ENCODE data around the gene MED13L.
"Not testable (repeated sequence)": the region's sequence is repeated elsewhere in the genome, so short reads cannot be mapped to it uniquely, and the experiment has no call there.

The MED13L gene

DNA sequence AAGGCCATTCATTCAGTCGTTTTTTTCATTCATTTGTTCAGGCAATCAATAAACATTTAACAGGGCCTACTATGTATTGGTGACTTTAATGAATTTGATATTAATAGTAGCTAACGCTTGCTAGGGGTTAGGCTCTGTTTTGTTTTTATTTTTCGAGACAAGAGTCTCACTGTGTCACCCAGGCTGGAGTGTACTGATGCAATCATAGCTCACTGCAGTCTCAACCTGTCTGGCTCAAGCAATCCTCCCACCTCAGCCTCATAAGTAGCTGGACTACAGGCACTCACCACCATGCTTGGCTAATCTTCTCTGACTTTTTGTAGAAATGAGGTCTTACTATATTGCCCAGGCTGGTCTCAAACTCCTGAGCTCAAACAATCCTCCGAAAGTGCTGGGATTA, 25.6 kb upstream of the MED13L start:
- DNase-seq: no peak

DNA sequence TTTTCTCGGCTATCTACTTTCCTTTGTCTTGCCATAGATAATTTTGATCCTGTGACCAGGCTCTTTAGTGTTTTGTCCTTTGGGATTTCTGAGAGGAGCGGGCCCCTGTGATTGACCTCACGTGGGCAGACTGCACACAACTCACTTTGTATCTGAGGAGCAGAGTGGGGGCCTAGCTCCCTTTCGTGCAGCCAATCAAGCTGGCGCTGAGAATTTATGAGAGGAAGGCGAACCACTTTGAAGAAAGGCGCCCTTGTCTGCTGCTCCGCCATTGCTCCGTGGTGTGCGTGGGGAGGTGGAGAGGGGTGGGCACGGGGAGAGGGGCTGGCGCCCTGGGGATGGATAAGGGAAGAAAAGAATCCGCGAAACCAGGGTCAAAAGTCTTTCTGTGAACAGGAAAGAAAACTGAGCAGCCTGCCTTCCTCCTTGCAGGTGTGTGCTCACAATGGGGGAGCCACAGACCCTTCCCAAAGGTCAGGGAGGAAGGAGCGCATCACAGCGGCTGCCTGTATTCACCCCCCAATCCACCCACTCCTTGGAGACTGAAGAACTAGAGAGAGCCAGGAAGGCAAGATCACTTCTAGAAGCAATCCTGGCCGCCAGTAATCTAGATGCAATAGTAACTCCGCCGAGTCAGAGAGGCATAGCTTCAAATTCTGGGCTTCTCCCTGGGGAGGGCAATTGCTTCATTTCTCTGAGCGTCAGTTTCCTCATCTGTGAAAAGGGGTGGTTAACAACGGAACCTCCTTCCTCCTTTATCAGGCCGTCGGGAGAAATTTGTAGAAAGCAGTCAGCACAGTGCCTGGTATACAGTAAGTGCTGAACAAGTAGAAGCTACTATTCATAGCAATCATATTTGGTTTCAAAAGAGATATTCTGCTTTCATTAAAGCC, 24.9 kb upstream of the MED13L start:
- DNase-seq: peak; percentile 55

DNA sequence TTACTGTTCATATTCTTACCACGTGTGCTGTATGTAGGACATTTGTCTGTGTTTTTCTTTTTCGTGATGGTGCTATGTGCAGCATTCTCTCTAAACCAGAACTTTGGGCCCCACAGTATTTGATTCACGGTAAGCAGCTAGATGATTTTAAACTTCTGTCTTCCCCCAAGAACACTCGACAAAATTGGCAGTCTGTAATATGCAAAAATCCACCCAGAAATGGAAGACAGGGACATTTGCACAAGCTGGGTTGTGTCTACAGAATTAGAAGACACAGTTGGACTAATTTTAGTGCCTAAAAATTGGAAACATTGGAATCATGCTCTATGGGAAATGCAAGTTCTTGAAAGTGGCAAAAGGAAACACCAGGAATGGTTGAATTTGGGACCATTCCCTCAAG, 24.1 kb upstream of the MED13L start:
- DNase-seq: no peak

DNA sequence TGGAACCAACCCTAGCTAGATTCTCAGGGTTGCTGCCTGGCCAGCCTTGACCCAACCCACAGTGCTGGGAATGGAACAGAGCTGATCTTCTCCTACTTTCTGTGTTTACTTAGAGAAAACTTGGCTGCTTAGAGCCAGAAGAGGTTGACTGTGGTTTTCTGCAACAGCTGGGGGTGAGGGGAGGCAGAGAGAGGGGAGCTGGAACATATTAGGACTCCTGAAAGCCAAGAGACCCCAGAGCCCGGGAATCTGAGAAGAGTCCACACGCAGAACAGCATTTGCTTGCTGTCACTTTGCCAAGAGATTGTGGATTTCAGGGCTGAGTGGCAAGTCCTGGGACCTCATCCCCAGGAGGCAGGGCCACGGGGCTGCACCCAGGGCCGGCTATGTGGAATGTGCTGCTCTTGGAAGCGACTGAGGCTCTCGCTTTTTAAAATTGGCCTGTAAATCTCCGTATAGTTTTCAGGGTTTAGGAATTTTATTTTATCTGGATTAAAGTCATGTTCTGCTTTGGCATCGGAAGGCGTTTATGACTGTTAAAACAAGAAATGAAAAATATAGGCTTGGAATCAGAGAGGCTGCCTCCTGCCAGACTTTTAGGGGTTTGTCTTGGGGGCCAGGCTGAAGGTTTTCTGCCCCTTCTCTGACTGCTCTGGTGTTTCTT, 22.3 kb upstream of the MED13L start:
- DNase-seq: no peak

DNA sequence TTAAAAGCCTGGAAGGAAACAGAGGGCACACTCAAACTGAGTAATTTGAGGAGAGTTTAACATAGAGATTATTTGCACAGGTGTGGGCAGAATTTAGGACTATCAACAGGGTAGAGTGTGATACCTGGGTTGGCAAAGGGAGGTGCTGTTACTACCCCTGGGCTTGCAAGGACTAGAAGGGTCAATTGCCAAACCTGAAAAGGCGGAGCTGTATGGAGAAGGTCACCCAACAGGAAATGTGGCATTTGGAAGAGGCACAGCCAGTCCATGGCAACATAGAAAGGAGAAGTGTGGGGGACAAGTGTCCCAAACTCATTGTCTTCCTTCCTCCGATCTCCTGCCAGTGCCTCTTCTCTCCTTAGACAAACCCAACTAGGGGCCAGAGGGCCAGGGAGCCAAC, 21.6 kb upstream of the MED13L start:
- no peak for DNase-seq

DNA sequence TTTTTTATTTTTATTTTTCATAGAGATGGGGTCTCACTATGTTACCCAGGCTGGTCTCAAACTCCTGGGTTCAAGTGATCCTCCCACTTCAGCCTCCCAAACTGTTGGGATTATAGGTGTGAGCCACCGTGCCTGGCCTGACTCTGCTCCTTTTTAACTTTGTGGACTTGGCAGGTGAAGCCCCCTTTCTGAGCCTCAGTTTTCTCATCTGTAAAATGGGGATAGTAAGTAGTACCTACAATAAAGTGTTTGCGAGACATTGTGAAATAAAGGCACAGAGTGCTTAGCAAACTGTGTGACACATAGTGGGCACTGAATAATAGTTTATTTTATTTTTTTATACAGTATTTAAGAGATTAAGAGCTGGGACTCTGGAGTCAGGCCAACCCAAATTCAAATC, 21.1 kb upstream of the MED13L start:
- no peak for DNase-seq

DNA sequence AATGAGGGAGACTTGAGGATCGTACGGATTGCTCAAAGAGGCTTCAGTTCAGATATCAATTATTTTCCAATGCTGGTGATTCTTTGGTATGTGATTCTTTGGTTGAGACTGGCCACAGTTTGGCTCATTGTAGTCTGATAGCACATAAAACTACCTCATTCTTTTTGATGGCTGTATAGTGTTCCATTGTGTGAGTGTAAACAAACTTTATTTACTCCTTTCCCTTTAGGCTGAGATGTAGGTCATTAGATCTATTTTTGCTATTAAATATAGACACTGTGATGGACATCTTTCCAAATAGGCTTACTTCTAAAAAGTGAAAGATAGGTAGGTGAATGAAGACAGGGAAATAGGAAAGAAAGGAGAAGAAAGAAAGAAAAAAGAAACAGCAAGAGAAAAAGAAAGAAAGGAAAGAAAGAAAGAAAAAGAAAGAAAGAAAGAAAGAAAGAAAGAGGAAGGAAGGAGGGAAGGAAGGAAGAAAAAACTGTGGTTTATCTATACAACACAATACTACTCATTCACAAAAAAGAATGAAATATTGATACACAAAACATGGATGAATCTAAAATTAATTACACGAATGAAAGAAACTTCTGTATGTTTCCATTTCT, 19.8 kb upstream of the MED13L start:
- no peak for DNase-seq

DNA sequence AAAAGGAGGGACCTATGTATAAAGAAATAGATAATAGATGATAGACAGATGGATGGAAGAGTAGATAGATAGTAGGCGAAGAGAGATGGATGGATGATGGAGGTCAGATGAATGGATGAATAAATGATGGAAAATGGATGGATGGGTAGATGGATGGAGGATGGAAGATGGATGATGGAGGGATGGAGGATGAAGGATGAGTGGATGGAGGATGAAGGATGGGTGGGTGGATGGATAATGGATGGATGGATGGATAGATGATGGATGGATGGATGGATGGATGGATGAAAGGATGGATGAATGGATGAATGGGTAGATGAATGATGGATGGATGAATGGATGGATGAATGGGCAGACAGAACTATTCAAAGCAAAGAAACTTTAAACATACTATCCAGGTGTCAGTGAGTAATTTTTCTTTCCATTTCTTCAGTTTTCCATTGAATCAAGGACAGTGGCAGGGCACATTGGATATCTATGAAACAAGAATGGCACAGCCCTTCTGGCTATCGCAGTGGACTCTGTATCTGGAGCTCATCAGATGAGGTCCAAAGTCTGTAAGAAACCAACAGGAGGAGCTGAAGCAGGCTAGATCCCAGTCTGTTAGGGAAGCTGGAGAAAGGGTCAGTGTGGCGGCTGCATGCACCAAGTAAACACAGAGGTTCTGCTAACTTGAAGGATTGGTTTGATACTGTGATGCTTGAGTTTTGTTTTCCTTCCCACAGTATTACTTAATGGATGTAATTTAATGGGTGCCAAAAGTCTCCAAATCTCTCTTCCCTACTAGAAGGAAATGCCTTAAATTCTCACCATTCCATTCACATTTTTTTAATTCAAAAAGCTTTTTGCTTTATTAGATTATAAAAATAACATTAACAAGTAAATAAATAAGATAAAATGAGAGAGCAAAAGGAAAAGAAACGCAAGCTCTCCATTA, 18.1 kb upstream of the MED13L start:
- no peak for DNase-seq

DNA sequence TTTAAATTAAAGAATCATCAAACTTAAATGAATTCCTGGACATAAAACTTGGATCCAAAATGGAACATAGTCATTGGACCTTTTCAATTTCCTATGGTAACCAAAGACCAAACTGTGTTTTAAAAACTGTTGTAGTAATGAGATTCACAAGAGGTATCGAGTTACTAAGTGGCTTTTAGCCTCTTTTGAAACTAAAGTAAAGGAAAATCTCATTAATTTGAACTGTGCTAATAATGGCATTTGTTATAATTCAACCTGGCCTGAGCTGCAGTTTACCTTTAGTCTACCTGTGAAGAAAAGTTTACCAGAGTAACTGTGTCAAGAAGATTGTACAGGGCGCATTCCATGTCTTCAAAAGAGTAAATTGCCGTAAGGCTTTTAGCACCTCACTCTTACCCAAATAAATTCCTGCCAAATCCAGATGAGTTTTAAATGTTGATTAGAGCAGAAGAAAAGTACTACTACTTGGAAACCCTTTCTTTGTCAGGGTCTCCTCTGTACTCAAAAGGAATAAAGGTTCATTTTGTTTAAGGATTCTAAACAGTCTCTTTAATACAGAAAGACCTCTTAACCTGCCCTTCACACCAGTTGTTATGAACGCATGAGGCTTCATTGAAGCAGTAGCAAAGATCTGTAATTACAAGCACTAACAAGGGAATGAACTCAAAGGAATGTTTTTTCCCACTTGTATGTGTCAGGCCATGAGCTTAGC, 17.1 kb upstream of the MED13L start:
- DNase-seq: no peak

DNA sequence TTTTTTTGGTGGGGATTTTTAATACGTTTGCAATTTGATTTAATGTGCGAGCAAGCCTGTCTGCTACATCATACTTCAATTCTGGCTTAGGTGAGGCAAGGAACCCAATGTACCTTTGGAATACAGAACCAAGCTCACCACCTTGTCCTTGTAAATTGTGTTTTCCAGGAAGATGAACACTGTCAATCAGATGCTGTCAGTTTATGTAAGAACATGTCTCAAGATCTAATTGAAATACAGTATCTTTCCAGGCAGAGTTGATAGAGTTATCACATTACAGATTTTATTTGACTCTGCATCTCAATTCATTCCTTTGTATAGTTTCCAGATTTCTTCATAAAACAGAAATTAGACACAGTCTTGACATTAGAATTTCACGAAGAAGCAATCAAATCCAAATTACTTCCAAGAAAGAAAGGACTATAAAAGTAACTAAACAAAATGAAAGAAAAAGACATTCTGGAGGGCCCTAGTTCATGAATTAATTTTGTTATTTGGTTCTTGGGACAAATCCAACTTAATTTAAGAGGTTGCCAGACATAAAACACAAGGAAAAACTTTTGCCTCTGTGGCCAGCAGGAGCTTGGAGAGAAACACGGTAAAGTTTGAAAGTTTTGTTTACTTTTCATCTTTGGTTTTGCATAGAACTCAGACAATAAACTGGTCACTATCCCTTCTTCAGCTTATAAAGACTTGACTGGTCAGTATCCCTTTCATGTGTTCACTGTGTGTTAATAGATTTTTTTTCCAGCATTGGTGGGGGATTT, 16.4 kb upstream of the MED13L start:
- DNase-seq: no peak

DNA sequence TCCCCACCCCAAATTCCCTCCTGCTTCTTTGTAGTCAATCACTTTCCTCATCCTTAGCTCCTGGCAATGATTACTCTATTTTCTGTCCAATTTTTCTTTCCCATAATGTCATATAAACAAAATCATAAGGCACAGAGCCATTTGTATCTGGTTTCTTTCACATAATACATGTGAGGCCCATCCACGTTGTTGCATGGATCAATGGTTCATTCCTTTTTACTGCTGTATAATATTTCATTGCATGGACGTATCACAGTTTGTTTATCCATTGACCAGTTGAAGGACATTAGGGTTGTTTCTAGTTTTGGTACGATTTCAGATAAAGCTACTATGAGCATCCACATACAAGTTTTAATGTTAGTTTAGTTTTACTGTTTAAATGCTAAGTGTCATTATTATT, 13.7 kb upstream of the MED13L start:
- DNase-seq: no peak

DNA sequence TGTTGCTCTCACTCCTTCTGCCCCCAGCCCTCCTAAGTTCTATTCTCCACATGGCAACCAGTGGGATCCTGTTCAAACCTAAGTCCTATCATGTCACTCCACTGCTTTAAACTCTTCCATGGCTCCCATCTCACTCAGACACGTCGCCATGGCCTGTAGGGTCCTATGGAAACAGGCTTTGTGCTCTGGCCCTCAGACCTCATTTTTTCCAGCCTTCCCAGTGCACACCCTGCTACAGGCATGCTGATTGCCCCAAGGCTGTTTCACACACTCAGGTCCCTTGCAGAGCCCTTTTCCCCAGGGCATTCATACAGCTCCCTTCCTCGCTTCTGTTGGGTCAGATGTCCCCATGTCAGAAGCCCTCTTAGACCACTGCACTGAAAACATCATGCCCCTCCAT, 11.2 kb upstream of the MED13L start:
- no peak for DNase-seq

DNA sequence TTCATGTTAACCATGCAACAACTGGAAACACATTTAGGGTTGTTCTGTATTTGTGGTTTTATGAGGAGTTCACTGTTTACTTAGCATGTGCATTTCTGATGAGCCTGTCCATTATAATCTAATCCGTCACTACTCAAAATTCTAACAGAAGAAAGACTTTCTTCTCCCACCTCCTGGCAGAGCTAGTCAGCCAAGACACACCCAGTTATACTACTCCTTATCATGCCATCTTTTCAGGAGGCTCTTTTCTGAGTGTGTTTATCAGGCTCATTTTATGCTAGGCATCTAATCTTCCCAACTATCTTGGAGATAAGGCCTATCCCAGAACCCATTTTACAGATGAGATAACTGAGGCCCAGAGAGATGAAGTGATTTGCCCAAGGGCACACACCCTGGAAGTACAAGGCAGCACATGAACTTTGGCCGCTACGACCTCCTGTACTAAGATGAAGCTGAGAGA, 10.4 kb upstream of the MED13L start:
- DNase-seq: no peak

DNA sequence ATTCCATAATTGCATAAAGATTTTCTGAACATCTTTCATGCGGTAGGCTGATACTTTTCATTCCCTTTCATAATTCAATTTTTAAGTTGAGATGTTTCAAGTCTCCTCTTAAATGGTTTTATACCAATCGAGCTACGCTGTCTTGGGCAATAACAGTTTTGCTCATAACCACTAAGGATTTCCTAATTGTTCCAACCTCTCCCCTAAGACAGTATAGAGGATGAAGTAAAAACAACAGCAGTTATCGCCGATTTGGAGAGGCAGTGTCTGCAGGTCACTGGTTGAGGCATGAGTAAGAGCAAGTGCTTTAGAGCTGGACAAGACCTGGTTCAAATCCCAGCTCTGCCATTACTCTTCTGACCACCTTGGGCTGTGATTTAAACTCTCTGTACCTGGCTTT, 6.9 kb upstream of the MED13L start:
- peak; percentile 90 for DNase-seq

DNA sequence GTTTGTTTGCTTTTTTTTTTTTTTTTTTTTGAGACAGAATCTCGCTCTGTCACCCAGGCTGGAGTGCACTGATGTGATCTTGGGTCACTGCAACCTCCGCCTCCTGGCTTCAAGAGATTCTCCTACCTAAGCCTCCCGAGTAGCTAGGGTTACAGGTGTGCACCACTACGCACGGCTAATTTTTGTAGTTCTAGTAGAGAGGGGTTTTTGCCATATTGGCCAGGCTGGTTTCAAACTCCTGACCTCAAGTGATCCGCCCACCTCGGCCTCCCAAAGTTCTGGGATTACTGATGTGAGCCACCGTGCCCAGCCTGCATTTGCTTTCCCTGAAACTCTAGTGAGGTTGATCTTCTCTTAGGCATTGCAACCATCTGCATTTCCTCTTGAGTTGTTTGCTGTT, 6.4 kb upstream of the MED13L start:
- not testable (repeated sequence) for DNase-seq

DNA sequence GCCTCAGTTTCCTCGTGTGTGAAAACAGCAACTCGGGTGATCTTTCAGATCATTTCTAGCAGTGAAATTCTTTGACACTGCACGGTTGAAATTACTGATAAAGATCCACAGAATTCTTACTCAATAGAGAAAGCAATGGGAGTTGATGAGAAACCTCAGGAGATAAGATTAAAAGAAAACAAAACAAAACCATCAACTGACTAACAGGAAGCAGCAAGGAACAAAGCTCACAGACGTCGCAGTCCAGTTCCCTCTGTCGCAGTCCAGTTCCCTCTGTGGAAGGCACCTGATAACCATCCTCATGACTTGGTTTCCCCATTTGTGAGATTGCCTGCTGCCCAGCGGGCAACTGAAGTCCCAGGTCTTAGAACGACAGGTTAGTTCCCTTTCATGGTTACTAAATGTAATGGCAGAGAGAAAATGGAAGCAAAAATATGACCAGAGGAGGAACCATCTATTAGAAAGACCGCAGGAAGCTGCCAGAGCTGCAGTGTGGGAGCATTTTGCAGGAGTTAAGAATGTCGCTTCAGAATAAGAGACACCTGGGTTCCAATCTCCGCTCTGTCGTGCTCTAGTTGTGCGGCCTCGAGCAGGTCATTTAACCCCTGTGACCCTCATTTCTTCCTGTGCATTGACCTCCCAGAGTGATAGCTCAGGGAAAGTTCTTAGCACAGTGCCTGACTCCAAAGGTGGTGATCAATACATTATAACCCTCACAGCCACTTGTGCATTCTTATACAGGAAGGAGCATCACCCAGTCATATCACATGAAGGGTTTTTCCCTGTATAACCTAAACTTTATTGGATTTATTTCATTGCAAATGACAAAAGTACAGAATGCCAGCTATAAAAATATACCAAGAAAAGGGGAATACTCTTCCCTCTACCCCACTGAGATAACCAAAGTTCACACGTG, 5.1 kb upstream of the MED13L start:
- DNase-seq: no peak

DNA sequence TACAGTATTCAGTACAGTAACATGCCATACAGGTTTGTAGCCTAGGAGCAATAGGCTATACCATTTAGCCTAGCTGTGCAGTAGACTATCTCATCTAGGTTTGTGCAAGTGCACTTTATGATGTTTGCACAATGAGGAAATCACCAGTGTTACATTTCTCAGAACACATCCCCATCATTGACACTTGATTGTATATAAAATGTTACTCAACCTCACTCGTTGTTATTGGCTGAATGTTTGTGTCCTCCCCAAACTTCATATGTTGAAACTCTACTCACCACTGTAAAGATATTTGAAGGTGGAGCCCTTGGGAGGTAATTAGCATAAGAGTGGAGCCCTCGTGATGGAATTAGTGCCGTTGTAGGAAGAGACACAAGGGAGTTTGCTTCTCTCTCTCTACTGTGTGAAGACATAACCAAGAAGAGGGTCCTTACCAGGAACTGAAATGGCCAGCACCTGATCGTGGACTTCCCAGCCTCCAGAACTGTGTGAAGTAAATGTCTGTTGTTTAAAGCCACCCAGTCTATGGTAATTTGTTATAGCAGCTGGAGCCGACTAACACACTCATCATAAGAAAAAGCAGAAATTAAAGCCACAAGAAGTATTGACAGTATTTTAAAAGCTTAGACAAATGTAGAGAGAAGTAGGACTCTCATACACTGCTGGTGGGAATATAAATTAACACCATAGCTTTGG, 3.2 kb upstream of the MED13L start:
- DNase-seq: peak; percentile 91

DNA sequence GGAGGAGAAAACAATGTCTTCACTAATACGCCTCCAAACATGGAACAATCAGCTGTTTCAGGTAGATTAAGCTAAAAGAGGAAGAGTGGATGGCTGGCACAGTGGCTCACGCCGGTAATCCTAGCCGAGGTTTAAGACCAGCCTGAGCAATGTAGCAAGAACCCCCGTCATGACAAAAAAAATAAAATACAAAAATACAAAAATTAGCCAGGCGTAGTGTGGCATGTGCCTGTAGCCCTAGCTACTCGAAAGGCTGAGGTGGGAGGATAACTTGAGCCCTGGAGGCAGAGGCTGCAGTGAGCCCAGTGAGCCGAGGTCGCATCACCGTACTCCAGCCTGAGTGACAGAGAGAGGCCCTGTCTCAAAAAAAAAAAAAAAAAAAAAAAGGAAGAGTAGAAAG, 1.2 kb upstream of the MED13L start:
- DNase-seq: no peak

DNA sequence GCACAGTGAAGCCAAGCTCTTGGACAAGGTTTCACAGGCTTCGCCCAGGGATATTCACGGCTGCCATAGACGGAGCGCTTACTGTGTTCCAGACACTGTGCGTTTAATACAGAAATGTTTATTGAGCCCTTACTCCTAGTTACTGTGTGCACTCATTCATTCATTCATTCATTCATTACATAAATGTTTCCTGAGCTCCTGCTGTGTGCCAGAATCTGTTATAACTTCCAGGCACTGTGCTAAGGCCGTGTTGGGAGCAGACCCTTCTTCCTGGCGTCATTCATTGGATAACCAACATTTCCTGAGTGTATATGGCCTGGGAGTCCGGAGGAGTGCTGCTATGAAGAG, 760 bp upstream of the MED13L start:
- DNase-seq: no peak

Measured in SIG-M5 (cell line).